NCI-H1105 (cell line): ENCODE data around the gene DTX4.
"Not testable (repeated sequence)": the region's sequence is repeated elsewhere in the genome, so short reads cannot be mapped to it uniquely, and the experiment has no call there.

Experiments
- DNase-seq: peaks from one replicate; lab custom pipeline; 2025; lab: John Stamatoyannopoulos, UW

Gene DTX4

GRCh38 chr11:59171508-59172322 lies at the start of gene DTX4:
DTX4 (plus strand) TSS chr11:59172132; CDS start chr11:59172596, 464 bp downstream.
- DNase-seq = peak; percentile 88

GRCh38 chr11:59135648-59136461 lies 36.1 kb upstream of the DTX4 start:
- peak; percentile 42 for DNase-seq

- DNase-seq = not testable (repeated sequence)
Measured at GRCh38 chr11:59136551-59136950, 35.4 kb upstream of the DTX4 start.

GRCh38 chr11:59137190-59137589 lies 34.7 kb upstream of the DTX4 start:
- no peak for DNase-seq

GRCh38 chr11:59138643-59139042 lies 33.3 kb upstream of the DTX4 start:
- DNase-seq = no peak

GRCh38 chr11:59141191-59141590 lies 30.7 kb upstream of the DTX4 start:
- no peak for DNase-seq

GRCh38 chr11:59141673-59142460 lies 30.1 kb upstream of the DTX4 start:
- DNase-seq = no peak

- peak; percentile 74 for DNase-seq
Measured at GRCh38 chr11:59142530-59143507, 29.1 kb upstream of the DTX4 start, which contains the start of gene FAM111A. FAM111A (plus strand) TSS chr11:59142856; CDS start chr11:59148873, 6,017 bp downstream.

- DNase-seq = no peak
Measured at GRCh38 chr11:59144096-59144495, 27.8 kb upstream of the DTX4 start.

GRCh38 chr11:59144579-59145345 lies 27.2 kb upstream of the DTX4 start:
- DNase-seq = peak; percentile 87

- DNase-seq = no peak
Measured at GRCh38 chr11:59145534-59145933, 26.4 kb upstream of the DTX4 start.

GRCh38 chr11:59151761-59152160 lies 20.2 kb upstream of the DTX4 start:
- no peak for DNase-seq

GRCh38 chr11:59152312-59152951 lies 19.5 kb upstream of the DTX4 start:
- DNase-seq = no peak

- no peak for DNase-seq
Measured at GRCh38 chr11:59154610-59155009, 17.3 kb upstream of the DTX4 start.

- no peak for DNase-seq
Measured at GRCh38 chr11:59157433-59157832, 14.5 kb upstream of the DTX4 start.

- peak; percentile 67 for DNase-seq
Measured at GRCh38 chr11:59158206-59159068, 13.5 kb upstream of the DTX4 start.

- DNase-seq = no peak
Measured at GRCh38 chr11:59164028-59164427, 7.9 kb upstream of the DTX4 start.

GRCh38 chr11:59172345-59173079 lies 580 bp downstream of the DTX4 start:
- DNase-seq = no peak
